CD14-positive monocyte (primary cell): ENCODE results near the gene AK9. TPM values are rescaled to one million over a fixed set of nuclear protein-coding genes. Genes with fewer than 3 reads are reported as not detected.
A peak's percentile ranks its signal among the peaks of the same experiment; 100 is the strongest.

Experiments
- DNase-seq, 3 donors: peaks; one replicate each; pipeline ENCODE4 v3.0.0-alpha.2; 2011 to 2022
- H2AFZ ChIP-seq: 2 replicates; pipeline ENCODE4 v1.6.0; 2012; ENCODE audit warnings: mild to moderate bottlenecking, low read depth, low read length, inconsistent platforms; ENCODE audit not compliant: insufficient read depth, poor library complexity, severe bottlenecking
- H3K27ac ChIP-seq, 2 donors: 1 replicate in 1 of 2; 2 replicates in 1 of 2; pipeline ENCODE4 v1.5.1; 2012 to 2013; ENCODE audit warnings: low read length in 2 of 2, control low read depth in 1 of 2, inconsistent platforms in 1 of 2, low read depth in 1 of 2, mild to moderate bottlenecking in 1 of 2
- H3K27me3 ChIP-seq, 2 donors: one replicate each; pipeline versions ENCODE4 v1.6.0 to v1.6.1; 2011 to 2013; ENCODE audit warnings: low read length in 2 of 2; ENCODE audit not compliant: control insufficient read depth in 2 of 2, insufficient read depth in 2 of 2
- H3K36me3 ChIP-seq, 2 donors: replicated peaks in 1 of 2; 1 replicate in 1 of 2; 2 replicates in 1 of 2; pipeline versions ENCODE4 v1.5.1 to v1.6.1; 2012 to 2013; ENCODE audit warnings: low read length in 2 of 2, control low read depth in 1 of 2, inconsistent platforms in 1 of 2, mild to moderate bottlenecking in 1 of 2; ENCODE audit not compliant: insufficient read depth in 2 of 2, control insufficient read depth in 1 of 2
- H3K4me1 ChIP-seq, 2 donors: 1 replicate in 1 of 2; 2 replicates in 1 of 2; pipeline versions ENCODE4 v1.5.1 to v1.6.1; 2012 to 2013; ENCODE audit warnings: low read length in 2 of 2, control low read depth in 1 of 2, inconsistent platforms in 1 of 2, mild to moderate bottlenecking in 1 of 2, moderate library complexity in 1 of 2; ENCODE audit not compliant: insufficient read depth in 2 of 2, control insufficient read depth in 1 of 2
- H3K4me2 ChIP-seq: replicated peaks from 2 replicates; pipeline ENCODE3; 2012; ENCODE audit warnings: low read length, moderate library complexity, mild to moderate bottlenecking; ENCODE audit not compliant: poor library complexity, severe bottlenecking; ENCODE audit errors: extremely low read depth
- H3K4me3 ChIP-seq, 3 experiments: fragments of 200-600 bp in 1 of 3; sonication (generic) in 1 of 3; replicated peaks in 1 of 3; 1 replicate in 2 of 3; 2 replicates in 1 of 3; pipeline ENCODE4 v1.5.1; 2011 to 2013; ENCODE audit warnings: low read length in 3 of 3, mild to moderate bottlenecking in 3 of 3, control low read depth in 2 of 3, low read depth in 2 of 3, inconsistent platforms in 1 of 3, moderate library complexity in 1 of 3
- H3K79me2 ChIP-seq: 2 replicates; pipeline ENCODE4 v1.6.0; 2012; ENCODE audit warnings: mild to moderate bottlenecking, control low read depth, inconsistent platforms, low read length, moderate library complexity; ENCODE audit not compliant: insufficient read depth
- H3K9ac ChIP-seq: 2 replicates; pipeline ENCODE4 v1.6.0; 2017; ENCODE audit warnings: low read length, mild to moderate bottlenecking; ENCODE audit not compliant: insufficient read depth, poor library complexity, severe bottlenecking
- H3K9me3 ChIP-seq, 2 donors: replicated peaks in 1 of 2; 1 replicate in 1 of 2; 2 replicates in 1 of 2; pipeline versions ENCODE4 v1.5.1 to v1.6.1; 2012 to 2013; ENCODE audit warnings: low read length in 2 of 2, control low read depth in 1 of 2; ENCODE audit not compliant: control insufficient read depth in 1 of 2, insufficient read depth in 1 of 2
- H4K20me1 ChIP-seq: 2 replicates; pipeline ENCODE4 v1.6.0; 2012; ENCODE audit warnings: mild to moderate bottlenecking, low read length, control low read depth, moderate library complexity; ENCODE audit not compliant: insufficient read depth
- H3K27ac Mint-ChIP-seq, 7 donors: one replicate each; pipeline ENCODE4 v1.8.0; 2020; ENCODE audit warnings: mild to moderate bottlenecking in 7 of 7, mixed read lengths in 7 of 7, moderate library complexity in 6 of 7, inconsistent platforms in 2 of 7
- H3K27me3 Mint-ChIP-seq, 3 donors: one replicate each; pipeline ENCODE4 v1.8.0; 2021 to 2022; ENCODE audit warnings: low read depth in 3 of 3, mild to moderate bottlenecking in 3 of 3, mixed read lengths in 3 of 3, moderate library complexity in 3 of 3, inconsistent platforms in 1 of 3
- H3K36me3 Mint-ChIP-seq, 2 donors: one replicate each; pipeline ENCODE4 v1.8.0; 2020; ENCODE audit warnings: mixed read lengths in 2 of 2, inconsistent platforms in 1 of 2, mild to moderate bottlenecking in 1 of 2
- H3K4me1 Mint-ChIP-seq: one replicate; pipeline ENCODE4 v1.8.0; 2020; ENCODE audit warnings: mild to moderate bottlenecking, mixed read lengths
- H3K4me3 Mint-ChIP-seq, 2 donors: one replicate each; pipeline ENCODE4 v1.8.0; 2020; ENCODE audit warnings: mild to moderate bottlenecking in 2 of 2, mixed read lengths in 2 of 2, moderate library complexity in 1 of 2
- H3K9me3 Mint-ChIP-seq, 7 donors: one replicate each; pipeline ENCODE4 v1.8.0; 2020 to 2022; ENCODE audit warnings: mixed read lengths in 7 of 7, mild to moderate bottlenecking in 6 of 7, moderate library complexity in 6 of 7, inconsistent platforms in 2 of 7
- CTCF ChIP-seq: fragments of 200-600 bp; IDR thresholded peaks from one replicate; pipeline ENCODE4 v1.8.0; 2022; ENCODE audit warnings: antibody characterized with exemption, mild to moderate bottlenecking
- WGBS: methylation state at CpG from one replicate; pipeline ENCODE4 v1.1.5; 2013; ENCODE audit warnings: missing lambda C conversion rate; ENCODE audit not compliant: insufficient coverage; 5-methylcytosine and 5-hydroxymethylcytosine counted together
- intact Hi-C, 2 donors: fragments of 100-400 bp; cut with micrococcal nuclease; formaldehyde crosslinking; loops; one replicate each; pipeline versions ENCODE4 v1.15.0 to v1.15.1; 2023
- polyA plus RNA-seq, 3 donors: library from polyadenylated mRNA; depleted of rRNA in 1 of 3; unstranded in 2 of 3; stranded (reverse) in 1 of 3; fragments of 300-500 nt in 2 of 3; fragments of >200 nt in 1 of 3; fragmentation: Illumina TruSeq in 2 of 3; gene quantifications; 1 replicate in 2 of 3; 2 replicates in 1 of 3; pipeline ENCODE4 v1.2.3, GENCODE V29; 2012 to 2021

The AK9 gene
- polyA plus RNA-seq, 3 donors = 2.6 to 3.1 (median 2.8) TPM

- Histone ChIP-seq H3K27ac (no peak overlapping the region), H3K4me2 (no peak overlapping the region), H4K20me1 (peaks cover 29% of the 10 kb centered on the region), H3K4me3 (no peak overlapping the region), H3K79me2 (no peaks in the 10 kb centered on the region), H3K27me3 (no peaks in the 10 kb centered on the region), H3K36me3 (peaks cover 44 to 76% of the 10 kb centered on the region in 2 donors), H3K4me1 (no peaks in the 10 kb centered on the region), H3K9me3 (no peaks in the 10 kb centered on the region), H3K9ac (no peak overlapping the region), H2AFZ (no peak overlapping the region)
- TF ChIP-seq CTCF = no peak
- Mint-ChIP-seq H3K4me1 (peaks cover 4% of the 10 kb centered on the region), H3K27ac (peak overlapping the region in 2 of 7 donors; percentile 17 to 20), H3K4me3 (no peak overlapping the region), H3K36me3 (peaks cover 75 to 91% of the 10 kb centered on the region in 2 donors), H3K27me3 (peaks cover 0 to 2% (median 1%) of the 10 kb centered on the region in 3 donors), H3K9me3 (peaks cover 0 to 7% (median 3%) of the 10 kb centered on the region in 7 donors)
- intact Hi-C loops = no loop called here
- DNase-seq = no peak
- WGBS = 100% methylated on average over 1 of the region's 3 CpGs
Observed at GRCh38 chr6:109722564-109723254, 31.7 kb upstream of the AK9 start.

- no peak for DNase-seq
- no CpG with 5 or more reads among the region's 3 CpGs for WGBS
- Histone ChIP-seq H3K9ac (no peak overlapping the region), H3K9me3 (no peaks in the 10 kb centered on the region), H3K27me3 (no peaks in the 10 kb centered on the region), H4K20me1 (peaks cover 27% of the 10 kb centered on the region), H3K79me2 (no peaks in the 10 kb centered on the region), H2AFZ (no peak overlapping the region), H3K4me3 (no peak overlapping the region), H3K4me1 (no peaks in the 10 kb centered on the region), H3K27ac (no peak overlapping the region), H3K36me3 (peaks cover 44 to 76% of the 10 kb centered on the region in 2 donors), H3K4me2 (no peak overlapping the region)
- Mint-ChIP-seq H3K4me1 (peaks cover 8% of the 10 kb centered on the region), H3K27ac (no peak overlapping the region), H3K9me3 (peaks cover 0 to 7% (median 3%) of the 10 kb centered on the region in 7 donors), H3K36me3 (peaks cover 73 to 91% of the 10 kb centered on the region in 2 donors), H3K27me3 (peaks cover 0 to 2% (median 1%) of the 10 kb centered on the region in 3 donors), H3K4me3 (no peak overlapping the region)
- intact Hi-C loops = no loop called here
- TF ChIP-seq CTCF = no peak
Observed at GRCh38 chr6:109722011-109722410, 31.0 kb upstream of the AK9 start.
